ENCODE results near the gene KIF2C. TPM values are rescaled to one million over a fixed set of nuclear protein-coding genes. Genes with fewer than 3 reads are reported as not detected.

KIF2C gene
- polyA plus RNA-seq, 1 donor from 2014 or later, result 1.5 TPM

GRCh38 chr1:44783697-44784093 is 44.1 kb downstream of the KIF2C start:
- Histone ChIP-seq H3K9me2 (ENCODE audit: insufficient read depth, low read length) (no peaks in the 10 kb centered on the region), H3K9me3 (ENCODE audit: low read length) (no peaks in the 10 kb centered on the region), H3K36me3 (ENCODE audit: insufficient read depth, low read length) (no peaks in the 10 kb centered on the region), H3K79me2 (replicated peaks; ENCODE audit: insufficient read depth, low read length) (no peaks in the 10 kb centered on the region), H3K4me2 (ENCODE audit: low read length) (no peak overlapping the region), H4K20me1 (ENCODE audit: insufficient read depth) (no peaks in the 10 kb centered on the region), H3K4me3 (ENCODE audit: low read length) (no peak overlapping the region), H3K27ac (ENCODE audit: low read length) (no peak overlapping the region), H2AFZ (ENCODE audit: low read depth, low read length) (no peak overlapping the region), H3F3A (ENCODE audit: insufficient read depth, low read length, poor library complexity, severe bottlenecking) (no peaks in the 10 kb centered on the region), H3K27me3 (ENCODE audit: insufficient read depth, low read depth, low read length) (peaks cover 24% of the 10 kb centered on the region), H3K9ac (ENCODE audit: low read length) (no peak overlapping the region)
- TF ChIP-seq REST (IDR thresholded peaks at IDR 0.05; ENCODE audit: borderline replicate concordance) (no peak), EZH2 (IDR thresholded peaks at IDR 0.05; ENCODE audit: borderline replicate concordance, insufficient read depth, low read length, poor library complexity, severe bottlenecking) (no peak), CTCF (IDR thresholded peaks at IDR 0.05; ENCODE audit: poor library complexity, severe bottlenecking) (no peak), TAF1 (IDR thresholded peaks at IDR 0.05; ENCODE audit: low read depth) (no peak), POLR2AphosphoS5 (IDR thresholded peaks at IDR 0.05) (no peak), SMC3 (conservative IDR thresholded peaks at IDR 0.05; ENCODE audit: poor library complexity) (no peak), MXI1 (conservative IDR thresholded peaks at IDR 0.05; ENCODE audit: poor library complexity, severe bottlenecking) (no peak), RAD21 (conservative IDR thresholded peaks at IDR 0.05) (no peak), EP300 (conservative IDR thresholded peaks at IDR 0.05; ENCODE audit: poor library complexity, severe bottlenecking) (no peak)

GRCh38 chr1:44784094-44785028 is 44.7 kb downstream of the KIF2C start:
- H3K27ac ChIP-seq (ENCODE audit: low read length), result no peak overlapping the region
- H3K36me3 ChIP-seq (ENCODE audit: insufficient read depth, low read length), result no peaks in the 10 kb centered on the region
- H3K4me3 ChIP-seq (ENCODE audit: low read length), result no peak overlapping the region
- no peaks in the 10 kb centered on the region for H3F3A ChIP-seq (ENCODE audit: insufficient read depth, low read length, poor library complexity, severe bottlenecking)
- no peaks in the 10 kb centered on the region for H3K9me3 ChIP-seq (ENCODE audit: low read length)
- H3K79me2 ChIP-seq (replicated peaks; ENCODE audit: insufficient read depth, low read length), result no peaks in the 10 kb centered on the region
- no peak overlapping the region for H3K4me2 ChIP-seq (ENCODE audit: low read length)
- no peak overlapping the region for H3K9ac ChIP-seq (ENCODE audit: low read length)
- H4K20me1 ChIP-seq (ENCODE audit: insufficient read depth), result no peaks in the 10 kb centered on the region
- no peak for TF ChIP-seq TAF1 (IDR thresholded peaks at IDR 0.05; ENCODE audit: low read depth)
- no peak for TF ChIP-seq MXI1 (conservative IDR thresholded peaks at IDR 0.05; ENCODE audit: poor library complexity, severe bottlenecking)
- TF ChIP-seq SMC3 (conservative IDR thresholded peaks at IDR 0.05; ENCODE audit: poor library complexity), result no peak
- no peak for TF ChIP-seq REST (IDR thresholded peaks at IDR 0.05; ENCODE audit: borderline replicate concordance)
- no peak for TF ChIP-seq POLR2AphosphoS5 (IDR thresholded peaks at IDR 0.05)
- no peak for TF ChIP-seq EP300 (conservative IDR thresholded peaks at IDR 0.05; ENCODE audit: poor library complexity, severe bottlenecking)
- TF ChIP-seq RAD21 (conservative IDR thresholded peaks at IDR 0.05), result no peak
- no peak for TF ChIP-seq EZH2 (IDR thresholded peaks at IDR 0.05; ENCODE audit: borderline replicate concordance, insufficient read depth, low read length, poor library complexity, severe bottlenecking)
- no peak for TF ChIP-seq CTCF (IDR thresholded peaks at IDR 0.05; ENCODE audit: poor library complexity, severe bottlenecking)
- no peaks in the 10 kb centered on the region for H3K9me2 ChIP-seq (ENCODE audit: insufficient read depth, low read length)
- H3K27me3 ChIP-seq (ENCODE audit: insufficient read depth, low read depth, low read length), result peaks cover 24% of the 10 kb centered on the region
- no peak overlapping the region for H2AFZ ChIP-seq (ENCODE audit: low read depth, low read length)

Data from neural cell (in vitro differentiated cells).